ENCODE measurements around the gene FGFRL1.

DNA sequence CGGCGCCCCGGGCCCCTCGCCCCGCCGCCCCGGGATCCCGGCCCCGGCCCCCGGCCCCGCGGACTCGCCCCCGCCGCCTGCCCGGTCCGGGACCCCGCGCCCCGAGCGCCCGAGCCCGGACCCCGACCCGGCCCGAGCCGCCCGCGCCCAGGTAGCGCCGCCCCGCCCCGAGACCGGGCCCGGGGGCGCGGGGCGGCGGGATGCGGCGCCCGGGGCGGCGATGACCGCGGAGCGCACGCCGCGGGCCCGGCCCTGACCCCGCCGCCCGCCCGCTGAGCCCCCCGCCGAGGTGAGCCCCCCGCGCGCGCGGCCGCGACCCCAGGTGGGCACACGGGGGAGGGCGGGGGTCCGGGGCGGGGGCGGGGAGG is 224 bp downstream of the FGFRL1 start:
- TF ChIP-seq, protein P1, sequence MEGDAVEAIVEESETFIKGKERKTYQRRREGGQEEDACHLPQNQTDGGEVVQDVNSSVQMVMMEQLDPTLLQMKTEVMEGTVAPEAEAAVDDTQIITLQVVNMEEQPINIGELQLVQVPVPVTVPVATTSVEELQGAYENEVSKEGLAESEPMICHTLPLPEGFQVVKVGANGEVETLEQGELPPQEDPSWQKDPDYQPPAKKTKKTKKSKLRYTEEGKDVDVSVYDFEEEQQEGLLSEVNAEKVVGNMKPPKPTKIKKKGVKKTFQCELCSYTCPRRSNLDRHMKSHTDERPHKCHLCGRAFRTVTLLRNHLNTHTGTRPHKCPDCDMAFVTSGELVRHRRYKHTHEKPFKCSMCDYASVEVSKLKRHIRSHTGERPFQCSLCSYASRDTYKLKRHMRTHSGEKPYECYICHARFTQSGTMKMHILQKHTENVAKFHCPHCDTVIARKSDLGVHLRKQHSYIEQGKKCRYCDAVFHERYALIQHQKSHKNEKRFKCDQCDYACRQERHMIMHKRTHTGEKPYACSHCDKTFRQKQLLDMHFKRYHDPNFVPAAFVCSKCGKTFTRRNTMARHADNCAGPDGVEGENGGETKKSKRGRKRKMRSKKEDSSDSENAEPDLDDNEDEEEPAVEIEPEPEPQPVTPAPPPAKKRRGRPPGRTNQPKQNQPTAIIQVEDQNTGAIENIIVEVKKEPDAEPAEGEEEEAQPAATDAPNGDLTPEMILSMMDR (IDR thresholded peaks at IDR 0.05; ENCODE audit: low read length) = no peak
- no peak for TF ChIP-seq EZH2 (IDR thresholded peaks at IDR 0.05; ENCODE audit: borderline replicate concordance, low read length)

Data from OCI-LY1 (cell line).